Effector CD4-positive, alpha-beta T cell (primary cell): Measurements from ENCODE around the gene SRF.
A peak's percentile ranks its signal among the peaks of the same experiment; 100 is the strongest.
"Not testable (repeated sequence)": the region's sequence is repeated elsewhere in the genome, so short reads cannot be mapped to it uniquely, and the experiment has no call there.

Experiments
- DNase-seq: peaks from one replicate; pipeline ENCODE4 v3.0.0-alpha.2; 2020
- total RNA-seq: gene quantifications from one replicate; lab custom pipeline; 2026; lab: John Stamatoyannopoulos, UW

SRF gene
- 90.4 reads per million, percentile 80 among the genes with 10 or more reads in this experiment for total RNA-seq

DNA sequence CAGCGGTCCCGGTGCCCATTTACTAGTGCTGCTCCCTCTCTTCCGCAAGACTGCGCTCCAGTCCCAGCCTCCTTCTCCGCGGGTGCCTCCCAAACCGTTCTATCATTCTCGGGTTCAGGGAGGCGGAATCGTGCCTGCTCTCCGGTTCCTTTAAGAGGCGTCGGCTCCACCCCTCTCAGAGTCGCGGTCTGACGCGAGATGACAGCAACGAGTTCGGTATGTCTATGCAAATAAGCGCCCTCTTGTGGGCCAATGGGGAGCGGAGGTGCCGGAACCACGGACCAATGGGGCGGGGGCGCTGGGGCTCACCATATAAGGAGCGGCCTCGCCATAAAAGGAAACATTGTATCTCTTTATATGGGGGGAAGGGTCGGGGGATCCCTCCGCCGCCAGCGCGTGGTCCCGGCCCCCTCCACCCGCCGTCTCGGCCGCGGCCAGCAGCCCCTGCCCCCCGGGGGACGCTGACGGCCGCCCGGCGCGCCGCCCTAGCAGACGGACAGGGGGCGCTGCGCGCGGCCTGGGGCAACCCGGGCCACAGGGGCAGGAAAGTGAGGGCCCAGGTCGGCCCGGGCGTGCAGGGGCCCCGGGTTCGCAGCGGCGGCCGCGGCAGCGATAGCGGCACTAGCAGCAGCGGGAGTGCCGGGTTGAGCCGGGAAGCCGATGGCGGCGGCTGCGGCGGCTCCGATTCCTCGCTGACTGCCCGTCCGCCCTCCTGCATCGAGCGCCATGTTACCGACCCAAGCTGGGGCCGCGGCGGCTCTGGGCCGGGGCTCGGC lies at the start of gene SRF:
Gene SRF, plus strand, starts transcription at position 339 of the 776 bp plus-strand sequence. Its CDS starts 388 bp downstream, at position 727.
- peak; percentile 99 for DNase-seq

GRCh38 chr6:43122146-43122545 lies 48.9 kb upstream of the SRF start:
- no peak for DNase-seq

DNA sequence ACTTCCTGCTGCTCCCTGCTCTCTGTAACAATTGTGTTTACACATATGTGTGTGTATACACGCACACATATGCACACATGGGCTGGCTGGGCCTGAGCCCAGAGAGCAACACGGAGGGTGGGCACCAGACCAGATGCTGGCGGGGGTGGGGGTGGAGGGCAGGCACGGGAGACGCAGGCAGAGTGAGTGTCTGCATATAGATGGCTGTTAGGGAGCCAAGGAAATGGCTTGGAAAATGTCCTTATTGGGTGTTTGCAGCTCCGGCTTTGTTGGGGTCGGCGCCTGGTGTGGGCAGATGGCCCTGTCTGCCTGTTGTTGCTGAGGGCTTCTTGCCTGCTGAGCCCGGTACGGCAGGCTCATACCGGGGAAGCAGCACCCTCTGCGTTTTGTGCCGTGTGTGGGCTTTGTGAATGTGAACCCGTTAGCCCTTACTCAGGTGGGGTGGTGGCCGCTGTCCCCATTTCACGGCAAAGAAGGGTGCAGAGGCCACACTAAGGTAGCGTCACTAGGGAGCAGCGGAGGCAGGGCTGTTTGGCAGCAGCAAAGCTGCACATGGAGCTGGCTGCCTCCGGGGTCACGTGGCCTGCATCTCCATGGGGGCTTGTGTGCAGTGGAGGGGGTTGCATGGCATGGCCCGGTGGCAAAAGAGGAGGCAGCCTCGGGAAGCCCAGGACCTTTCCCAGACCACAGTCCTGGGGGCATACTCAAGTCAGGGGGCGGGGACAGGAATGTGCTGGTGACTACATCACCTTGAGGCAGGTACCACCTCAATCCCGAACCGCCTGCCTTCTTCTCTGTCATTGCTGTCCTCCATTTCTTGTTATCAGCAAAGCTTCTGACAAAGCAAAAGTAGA lies 47.4 kb upstream of the SRF start:
- no peak for DNase-seq

DNA sequence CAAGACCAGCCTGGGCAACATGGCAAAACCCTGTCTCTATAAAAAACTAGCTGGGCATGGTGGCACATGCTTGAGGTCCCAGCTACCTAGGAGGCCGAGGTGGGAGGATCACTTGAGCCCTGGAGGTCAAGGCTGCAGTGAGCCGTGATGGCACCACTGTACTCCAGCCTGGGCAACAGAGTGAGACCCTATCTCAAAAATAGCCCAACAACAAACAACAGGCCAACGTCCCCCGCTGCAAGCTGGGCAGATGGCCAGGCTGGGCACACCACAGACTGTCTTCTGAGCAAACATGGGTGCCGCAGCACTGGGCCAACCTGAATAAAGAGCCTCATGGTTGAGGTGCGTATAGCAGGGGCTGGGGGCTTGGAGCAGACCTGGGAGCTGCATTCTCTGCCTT lies 46.6 kb upstream of the SRF start:
- DNase-seq: no peak

DNA sequence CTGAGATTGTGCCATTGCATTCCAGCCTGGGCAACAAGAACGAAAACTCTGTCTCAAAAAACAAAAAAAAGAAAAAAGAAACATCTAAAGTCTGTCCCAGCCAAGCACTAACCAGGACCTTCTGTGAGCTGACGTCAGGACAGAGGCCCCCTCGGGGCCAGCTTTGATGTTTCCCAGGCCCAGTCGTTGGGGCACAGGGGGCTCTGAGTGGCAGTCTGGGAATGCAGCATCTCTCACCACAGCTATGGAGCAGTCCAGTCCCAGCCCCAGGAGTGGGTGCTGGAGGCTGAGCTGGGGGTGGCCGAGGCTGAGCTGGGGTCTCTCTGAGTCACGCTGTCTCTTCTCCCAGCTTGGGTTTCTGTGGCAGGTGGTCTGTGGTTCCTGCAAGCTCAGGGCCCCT lies 46.0 kb upstream of the SRF start:
- no peak for DNase-seq

DNA sequence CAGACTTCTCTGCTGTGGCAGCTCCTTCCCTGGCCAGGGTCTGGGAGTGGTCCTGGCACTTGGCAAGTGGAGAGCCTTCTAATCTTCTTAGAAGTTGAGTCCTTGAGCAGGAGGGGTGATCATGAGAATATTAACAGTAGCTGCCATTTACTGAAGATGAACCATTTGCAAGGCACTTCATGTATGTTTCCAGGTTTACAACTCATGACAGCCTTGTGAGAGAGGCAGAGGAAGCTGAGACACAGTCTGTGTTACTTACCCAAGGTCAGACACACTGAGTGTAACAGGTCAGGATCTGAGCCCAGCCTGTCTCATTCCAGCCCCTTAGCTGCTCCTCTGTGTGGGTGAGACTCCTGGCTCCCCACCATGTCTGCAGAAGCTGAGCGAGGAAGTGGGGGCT lies 45.5 kb upstream of the SRF start:
- DNase-seq: no peak

- DNase-seq: no peak
Observed at GRCh38 chr6:43127180-43127579, 43.9 kb upstream of the SRF start.

DNA sequence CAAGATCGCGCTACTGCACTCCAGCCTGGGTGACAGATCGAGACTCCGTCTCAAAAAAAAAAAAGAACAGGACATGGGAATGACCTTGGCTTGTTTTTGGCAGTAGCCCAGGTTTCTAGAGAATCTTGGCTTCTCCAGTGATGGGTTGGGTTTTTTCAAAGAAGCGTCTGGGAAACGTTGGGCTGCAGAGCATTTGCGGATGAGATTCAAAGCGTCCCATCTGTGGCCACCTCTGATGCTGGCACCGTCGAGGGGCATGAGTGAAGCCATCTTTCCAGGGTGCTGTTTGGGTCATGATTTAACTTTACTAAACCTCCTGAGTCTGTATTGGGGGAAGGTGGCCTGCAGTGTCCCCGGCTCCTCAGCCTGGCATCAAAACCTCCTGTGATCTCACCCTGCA lies 43.2 kb upstream of the SRF start:
- DNase-seq: no peak

- no peak for DNase-seq
Observed at GRCh38 chr6:43128926-43129325, 42.1 kb upstream of the SRF start.

DNA sequence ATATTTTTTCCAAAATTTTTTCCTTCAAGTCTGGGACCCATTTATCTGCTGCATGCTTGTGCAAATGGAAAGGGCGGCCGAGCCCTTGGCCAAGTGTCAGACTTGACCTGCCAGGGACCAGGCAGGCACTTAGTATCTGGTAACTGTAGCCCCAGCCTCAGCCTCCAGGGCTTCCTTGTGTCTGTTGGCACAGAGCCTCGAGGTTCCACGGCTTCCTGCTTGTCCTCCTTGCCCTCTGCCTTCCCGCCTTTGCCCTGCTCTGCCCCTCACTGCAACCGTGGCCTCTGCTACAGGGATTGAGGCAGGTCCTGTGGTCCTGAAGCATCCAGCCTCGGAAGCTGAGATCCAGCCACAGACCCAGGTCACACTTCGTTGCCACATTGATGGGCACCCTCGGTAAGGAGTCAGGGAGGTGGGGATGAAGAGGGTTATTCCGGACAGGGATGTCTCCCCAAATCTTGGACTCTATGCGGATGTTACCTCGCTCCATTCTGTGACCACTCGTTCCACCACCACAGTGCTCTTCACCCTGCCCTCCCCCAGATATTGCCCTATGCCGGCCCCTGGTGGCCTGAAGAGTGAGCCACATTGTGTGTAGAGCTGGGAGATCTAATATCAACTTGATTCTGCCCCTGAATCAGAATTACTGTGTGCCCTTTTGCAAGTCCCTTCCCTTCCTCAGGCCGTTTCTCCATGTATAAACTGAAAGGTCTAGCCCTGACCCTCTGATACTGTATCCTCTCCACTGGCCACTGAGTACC lies 41.5 kb upstream of the SRF start:
- no peak for DNase-seq

DNA sequence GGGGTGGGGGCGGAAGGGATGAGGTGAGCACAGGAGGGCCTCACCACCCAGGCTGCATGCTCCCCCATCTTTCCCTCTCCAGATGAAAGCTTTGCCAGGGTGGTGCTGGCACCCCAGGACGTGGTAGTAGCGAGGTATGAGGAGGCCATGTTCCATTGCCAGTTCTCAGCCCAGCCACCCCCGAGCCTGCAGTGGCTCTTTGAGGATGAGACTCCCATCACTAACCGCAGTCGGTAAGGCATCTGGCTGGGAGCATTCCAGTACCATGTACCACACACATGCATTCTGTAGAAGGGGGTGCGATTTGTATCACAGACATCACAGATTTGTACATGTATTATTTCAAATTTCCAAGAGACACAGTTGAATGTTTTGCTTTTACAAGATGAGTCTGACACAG lies 40.6 kb upstream of the SRF start:
- no peak for DNase-seq

GRCh38 chr6:43131379-43131778 lies 39.7 kb upstream of the SRF start:
- not testable (repeated sequence) for DNase-seq

DNA sequence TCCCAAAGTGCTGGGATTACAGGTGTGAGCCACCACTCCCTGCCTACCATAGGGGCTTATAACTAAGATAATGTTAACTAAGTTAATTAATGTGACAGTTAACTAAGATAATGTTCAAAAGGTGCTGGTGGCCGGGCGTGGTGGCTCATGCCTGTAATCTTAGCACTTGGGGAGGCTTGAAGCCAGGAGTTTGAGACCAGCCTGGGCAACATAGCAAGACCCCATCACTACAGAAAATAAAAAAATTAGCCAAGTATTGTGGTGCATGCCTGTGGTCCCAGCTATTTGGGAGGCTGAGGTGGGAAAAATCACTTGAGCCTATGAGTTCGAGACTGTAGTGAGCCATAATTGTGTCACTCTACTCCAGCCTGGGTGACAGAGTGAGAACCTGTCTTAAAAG lies 32.8 kb upstream of the SRF start:
- no peak for DNase-seq

GRCh38 chr6:43139973-43140372 lies 31.1 kb upstream of the SRF start:
- DNase-seq: not testable (repeated sequence)

DNA sequence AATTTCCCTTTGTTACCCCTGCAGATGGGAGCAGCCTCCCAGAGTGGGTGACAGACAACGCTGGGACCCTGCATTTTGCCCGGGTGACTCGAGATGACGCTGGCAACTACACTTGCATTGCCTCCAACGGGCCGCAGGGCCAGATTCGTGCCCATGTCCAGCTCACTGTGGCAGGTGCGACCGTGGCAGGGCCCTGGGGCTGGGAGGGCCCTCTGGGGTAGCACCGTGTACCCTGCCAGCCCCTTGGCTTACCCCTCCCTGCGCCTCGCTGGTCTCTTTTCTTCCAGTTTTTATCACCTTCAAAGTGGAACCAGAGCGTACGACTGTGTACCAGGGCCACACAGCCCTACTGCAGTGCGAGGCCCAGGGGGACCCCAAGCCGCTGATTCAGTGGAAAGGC lies 29.4 kb upstream of the SRF start:
- no peak for DNase-seq

GRCh38 chr6:43142101-43142500 lies 29.0 kb upstream of the SRF start:
- peak; percentile 7 for DNase-seq

GRCh38 chr6:43143235-43144128 lies 27.6 kb upstream of the SRF start:
- DNase-seq: peak; percentile 53

DNA sequence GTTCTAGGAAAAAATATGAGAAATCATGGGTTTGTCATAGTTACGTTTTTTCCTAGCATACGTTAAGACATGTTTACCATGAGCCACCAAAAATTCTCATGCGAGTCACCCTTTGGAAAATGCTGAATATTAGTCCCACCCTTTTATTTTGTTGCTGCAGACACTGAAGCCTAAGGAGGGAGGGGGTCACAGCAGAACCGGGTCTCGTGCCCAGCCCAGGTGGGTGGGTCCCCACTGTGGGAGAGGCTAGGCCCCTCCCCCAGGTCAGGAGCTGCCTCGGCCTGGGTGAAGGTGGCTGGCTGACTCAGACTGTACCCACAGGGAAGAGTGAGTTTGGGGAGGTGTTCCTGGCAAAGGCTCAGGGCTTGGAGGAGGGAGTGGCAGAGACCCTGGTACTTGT lies 26.2 kb upstream of the SRF start:
- no peak for DNase-seq

- DNase-seq: no peak
Observed at GRCh38 chr6:43146261-43146660, 24.8 kb upstream of the SRF start.

DNA sequence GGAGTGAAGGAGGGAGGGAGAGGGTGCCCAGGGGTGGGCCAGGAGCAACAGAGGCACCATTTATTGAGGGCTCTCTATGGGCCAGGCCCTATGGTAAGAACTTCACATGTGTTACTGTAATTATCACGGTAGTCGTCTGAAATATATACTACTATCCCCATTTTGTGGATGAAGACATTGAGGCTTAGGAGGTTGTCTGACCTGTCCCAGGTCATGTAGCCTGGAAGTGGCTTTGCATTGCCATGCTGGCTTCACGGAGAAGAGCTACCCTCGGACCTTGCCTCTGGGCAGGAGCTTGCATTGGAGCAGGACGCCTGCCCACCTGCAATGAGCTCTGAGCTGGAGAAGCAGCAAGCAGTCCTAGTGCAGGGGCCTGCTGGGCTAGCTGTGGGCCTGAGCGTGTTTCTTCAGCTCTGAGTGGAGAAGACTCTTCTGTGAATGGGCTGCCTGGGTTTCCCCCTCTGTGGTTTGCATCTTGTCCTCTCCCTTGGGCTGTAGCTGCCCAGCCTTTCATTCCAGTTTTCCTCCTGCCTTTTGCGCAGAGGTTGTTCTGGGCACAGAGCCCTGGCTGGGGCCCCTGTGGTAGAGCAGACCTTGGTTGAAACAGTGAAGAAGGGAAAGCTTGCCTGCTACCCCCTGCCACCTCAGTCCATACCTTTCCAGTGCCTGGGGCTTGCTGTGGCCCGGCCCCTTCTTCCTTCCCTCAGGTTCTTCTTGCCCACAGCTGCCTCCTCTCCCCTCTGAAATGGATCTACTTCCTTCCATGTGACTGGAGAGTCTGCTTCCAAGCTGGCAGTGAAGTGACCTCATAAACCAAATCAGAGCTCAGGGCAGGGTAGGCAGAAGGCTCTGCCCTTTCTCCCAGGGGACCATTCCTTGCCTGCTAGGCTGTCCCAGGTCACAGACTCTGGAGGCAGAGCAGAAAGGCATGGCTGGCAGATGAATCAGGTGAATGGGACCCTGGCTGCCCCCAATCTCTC lies 24.1 kb upstream of the SRF start:
- DNase-seq: no peak
